HG03439 (cell line): ENCODE measurements around the gene SLC2A9.

Experiments
- ATAC-seq: cut with Tn5 transposase; IDR thresholded peaks from one replicate; pipeline ENCODE4 v1.9.1; 2021; ENCODE audit warnings: mild to moderate bottlenecking, moderate library complexity; ENCODE audit not compliant: unreplicated experiment

The SLC2A9 gene

DNA sequence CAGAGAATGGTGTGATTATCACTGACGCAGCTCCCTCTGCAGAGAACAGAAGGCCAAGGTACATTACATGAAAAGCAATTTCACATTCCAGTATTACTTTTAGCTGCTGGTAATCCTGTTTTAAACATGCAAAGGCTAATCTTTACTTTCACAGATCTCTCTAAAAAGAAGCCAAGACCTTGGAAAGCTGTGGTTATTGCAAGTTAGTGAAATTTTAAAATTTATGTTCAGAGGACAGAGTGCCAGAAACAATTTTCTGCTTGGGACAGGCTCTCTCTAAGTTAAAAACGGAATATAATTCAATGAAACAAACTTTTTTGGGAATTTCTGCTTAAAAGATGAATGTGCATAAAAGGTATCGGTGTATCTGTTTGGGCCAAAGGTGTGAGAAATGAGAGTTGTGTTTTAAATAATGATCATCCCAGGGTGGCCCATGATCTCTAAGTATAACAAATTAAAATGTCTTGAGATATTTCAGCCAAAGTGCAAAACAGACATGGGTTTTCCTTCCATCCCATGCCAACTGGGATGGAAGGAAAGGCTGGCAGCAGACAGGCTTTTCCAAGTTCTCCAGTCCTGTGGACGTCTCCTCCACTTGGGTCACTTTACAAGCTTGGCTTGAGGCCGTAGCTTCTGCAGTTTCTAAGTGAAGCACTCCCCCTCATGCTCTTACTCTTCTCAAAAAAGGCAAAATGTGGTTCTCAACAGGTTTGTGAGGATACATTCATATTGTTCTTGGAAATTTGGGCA is 121.8 kb downstream of the SLC2A9 start:
- no peak for ATAC-seq

DNA sequence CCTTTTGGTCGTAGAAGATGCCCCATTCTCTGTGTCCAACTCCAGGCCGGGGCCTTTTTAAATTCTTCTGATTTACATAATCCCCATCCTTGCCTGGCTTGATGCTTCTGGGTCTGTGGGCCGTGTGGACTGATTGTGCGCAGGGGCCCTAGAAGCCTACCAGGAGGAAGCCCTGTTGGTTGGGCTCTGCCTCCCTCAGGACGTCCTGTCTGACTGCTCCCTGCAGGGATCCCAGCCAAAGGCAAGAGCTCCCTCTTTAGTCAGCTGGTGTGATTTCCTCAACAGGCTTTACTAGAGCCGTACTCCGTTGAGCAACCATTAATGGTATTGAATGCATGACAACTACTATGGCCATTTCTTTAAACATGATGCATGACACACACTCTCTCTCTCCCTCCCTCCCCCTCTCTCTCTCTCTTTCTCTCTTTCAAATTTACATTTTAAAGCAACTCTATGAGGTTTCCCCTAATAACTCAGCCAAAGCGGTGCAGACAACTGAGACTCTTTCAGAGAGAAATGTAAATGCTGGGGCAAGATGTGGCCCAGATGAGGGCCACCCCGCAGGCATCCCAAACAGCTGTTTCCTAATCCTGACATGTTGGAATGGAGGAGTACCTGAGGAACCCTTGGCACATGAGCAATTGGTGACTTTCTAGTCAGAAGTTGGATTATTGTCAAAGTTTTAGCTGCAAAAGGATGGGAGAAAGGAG is 122.5 kb downstream of the SLC2A9 start:
- no peak for ATAC-seq

DNA sequence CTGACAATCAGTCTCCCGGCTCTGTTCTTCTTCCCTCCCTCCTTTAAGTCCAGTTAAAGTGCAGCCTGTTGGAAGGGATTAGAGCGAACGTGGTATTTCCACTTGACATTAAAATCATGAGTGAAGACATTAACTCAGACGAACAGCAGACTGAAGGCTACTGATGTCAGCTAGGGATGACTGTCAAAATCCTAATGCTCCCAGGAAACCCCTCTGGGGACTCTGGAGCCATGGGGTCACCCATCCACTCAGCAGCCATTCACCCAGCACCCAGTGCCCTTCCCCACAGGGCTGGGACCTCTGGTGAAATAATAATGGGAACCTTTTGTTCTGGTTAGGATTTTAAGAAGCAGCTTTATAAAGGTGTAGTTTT is 126.0 kb downstream of the SLC2A9 start:
- ATAC-seq: no peak

DNA sequence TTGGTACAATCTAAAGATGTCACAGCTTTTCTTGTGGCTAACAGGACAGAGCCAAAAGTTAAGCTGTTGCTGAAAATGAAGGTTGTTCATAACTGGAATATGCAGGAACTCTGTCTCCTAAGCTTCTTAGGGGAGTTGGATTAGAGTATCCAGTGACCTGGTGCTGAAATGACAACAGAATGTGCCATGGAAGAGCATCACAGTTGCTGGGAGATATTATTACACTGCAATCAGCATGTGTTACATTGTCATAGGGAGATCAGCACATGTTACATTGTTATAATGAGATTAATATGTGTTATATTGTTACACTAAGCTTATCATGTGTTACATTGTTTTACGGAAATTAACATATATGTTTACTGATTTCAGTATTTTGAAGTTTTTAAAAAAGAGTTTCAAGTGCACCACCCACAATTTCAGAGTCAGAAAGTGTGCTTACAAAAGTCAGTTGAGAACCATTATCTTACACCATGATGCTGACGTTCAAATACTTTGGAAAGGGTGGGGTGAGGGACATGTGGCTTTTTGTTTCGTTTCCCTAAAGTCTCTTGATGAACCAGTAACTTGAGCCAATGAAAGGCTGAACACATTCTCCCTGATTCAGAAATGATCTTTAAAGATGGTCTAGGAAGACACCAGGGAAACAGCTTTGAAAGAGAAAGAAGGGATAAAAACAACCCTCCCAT is 126.5 kb downstream of the SLC2A9 start:
- no peak for ATAC-seq

DNA sequence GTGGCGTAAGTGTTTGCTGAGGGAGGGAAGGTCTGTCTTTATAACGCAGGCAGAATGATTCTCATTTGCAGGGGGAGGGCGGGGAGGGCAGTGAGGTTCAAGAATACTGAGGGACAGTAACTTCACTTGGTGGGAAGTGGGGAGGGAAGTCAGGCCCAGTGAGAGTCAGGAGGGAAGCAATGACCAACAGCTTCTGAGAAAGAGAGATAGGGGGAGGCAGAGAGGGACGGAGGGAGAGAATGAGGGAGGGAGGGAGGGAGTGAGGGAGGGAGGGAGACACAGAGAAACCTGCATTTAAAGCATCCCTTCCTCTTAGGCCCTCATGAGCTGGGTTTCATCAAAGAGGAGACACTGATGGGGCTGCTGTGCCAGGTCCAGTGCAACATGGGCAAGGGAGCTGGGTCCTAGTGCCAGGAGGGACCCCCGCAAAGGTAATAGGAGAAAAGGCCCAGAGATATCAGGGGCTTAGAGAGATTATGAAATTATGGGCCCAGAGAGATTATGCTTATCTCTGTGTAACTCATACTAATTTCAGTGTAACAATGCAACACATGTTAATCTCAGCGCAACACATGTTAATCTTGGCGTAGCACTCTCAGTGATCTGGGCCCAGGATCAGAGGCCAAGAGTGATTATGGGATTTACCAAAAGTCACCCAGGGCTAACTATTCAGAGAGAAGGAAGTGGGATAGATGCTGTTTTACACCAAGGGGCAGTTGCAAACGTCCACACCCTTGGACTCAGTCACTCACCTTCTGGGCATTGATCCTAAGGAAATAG is 127.8 kb downstream of the SLC2A9 start:
- no peak for ATAC-seq

DNA sequence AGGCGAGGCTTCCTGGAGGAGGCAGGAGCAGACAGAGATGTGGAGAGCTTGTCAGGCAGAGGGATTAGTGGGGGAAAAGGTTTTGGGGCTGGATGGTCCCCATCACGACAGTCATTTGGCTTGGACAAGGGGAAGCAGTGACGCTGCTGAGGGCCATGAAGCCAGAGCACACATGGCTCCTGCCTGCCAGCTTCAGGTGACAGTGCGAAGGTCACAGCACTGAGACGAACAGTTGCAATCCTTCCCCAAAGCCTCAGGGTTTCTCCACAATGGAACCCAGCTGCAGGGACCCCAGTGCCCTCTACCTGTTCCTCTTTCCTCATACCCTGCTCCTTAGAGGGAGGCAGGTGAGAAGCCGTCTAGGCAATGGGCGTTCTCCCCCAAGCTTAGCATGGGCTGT is 129.6 kb downstream of the SLC2A9 start:
- no peak for ATAC-seq

DNA sequence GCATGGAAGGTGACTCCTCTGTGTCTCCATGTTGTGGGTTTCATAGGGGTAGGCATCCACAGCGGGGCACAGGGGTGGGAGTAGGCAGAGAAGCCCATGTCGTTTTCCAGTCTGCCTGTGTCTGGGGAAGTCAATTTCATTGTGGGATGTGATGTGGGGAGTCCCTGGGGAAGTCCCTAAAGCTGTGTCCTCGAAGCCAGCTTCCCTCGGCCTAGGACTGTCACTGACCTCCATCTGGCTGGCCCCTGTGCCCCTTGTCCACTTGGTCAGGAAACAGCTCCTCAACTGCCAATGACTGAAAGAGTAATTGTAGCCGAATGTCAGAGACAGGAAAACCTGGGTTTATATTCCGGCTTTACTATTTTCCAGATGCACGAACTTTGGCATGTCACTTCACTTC is 130.2 kb downstream of the SLC2A9 start:
- no peak for ATAC-seq

DNA sequence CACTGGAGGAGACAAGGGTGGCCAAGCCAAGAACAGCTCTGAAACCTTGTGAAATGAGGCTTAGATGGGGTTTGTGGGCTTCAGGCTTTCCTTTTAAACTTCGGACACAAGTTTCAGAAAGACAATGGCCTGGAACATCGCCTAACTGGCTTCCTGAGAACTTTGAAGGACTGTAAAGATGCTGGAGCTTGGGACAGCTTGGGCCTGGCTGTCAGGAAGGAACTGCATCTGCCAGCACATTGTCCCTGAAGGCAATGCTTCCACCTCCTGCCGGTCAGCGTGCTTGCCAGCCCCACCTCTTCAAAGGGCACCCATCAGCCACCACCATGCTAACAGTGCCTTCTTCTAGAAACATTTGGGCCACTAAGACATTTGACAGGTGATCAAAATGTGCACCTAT is 132.0 kb downstream of the SLC2A9 start:
- no peak for ATAC-seq

DNA sequence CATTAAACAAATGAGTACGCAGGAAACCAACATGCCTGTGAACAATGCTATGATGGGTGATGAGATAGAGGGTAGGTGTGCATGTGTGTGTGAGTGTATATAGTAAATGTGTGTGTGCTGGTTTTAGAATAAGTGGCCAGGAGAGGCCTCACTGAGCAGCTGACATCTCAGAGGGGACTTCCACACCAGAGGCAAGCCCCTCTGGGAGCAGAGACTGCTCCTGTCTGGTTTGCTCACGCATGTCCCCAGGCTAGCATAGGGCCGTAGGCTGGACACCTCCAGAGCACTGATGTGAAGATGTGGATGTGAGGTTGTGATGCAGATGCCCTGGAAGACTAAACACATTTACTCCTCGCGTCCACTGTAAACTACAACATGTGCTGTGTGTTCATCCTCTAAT is 135.3 kb downstream of the SLC2A9 start:
- no peak for ATAC-seq

DNA sequence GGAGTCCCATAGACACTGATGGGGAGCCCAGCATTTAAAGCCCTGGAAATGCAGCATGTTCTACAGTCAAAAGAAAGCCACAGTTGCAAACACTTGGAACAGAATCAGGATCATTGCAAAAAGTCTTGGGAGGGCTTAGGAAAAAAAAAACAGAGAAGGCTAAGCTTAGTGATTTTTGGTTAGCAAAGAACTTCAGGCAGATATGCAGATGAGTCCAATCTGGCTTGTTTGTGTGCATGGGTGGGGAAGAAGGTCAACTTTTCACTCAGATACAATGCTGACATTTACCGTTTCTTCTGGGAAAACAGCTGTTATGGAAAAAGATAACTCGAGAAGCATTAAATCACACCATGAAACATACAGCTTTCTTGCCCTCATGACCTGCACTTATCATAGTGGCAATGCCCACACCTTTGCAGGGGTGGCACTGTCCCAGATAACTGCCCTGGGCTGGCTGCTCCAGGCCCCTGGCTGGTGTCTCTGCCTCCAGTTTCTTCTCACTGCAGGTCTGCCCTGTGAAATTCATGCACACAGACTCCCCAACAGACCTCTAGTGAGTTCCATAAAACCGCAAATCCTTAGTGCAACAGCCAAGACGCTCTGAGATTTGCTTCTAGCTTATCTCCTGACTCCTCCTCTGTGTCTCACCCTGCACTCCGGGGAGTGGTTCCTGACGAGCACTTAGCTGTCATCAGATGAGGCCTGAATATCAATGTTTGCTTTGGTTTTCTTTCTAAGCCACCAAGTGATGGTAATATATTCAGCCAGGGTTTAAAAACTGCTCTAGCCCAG is 140.7 kb downstream of the SLC2A9 start:
- ATAC-seq: no peak

DNA sequence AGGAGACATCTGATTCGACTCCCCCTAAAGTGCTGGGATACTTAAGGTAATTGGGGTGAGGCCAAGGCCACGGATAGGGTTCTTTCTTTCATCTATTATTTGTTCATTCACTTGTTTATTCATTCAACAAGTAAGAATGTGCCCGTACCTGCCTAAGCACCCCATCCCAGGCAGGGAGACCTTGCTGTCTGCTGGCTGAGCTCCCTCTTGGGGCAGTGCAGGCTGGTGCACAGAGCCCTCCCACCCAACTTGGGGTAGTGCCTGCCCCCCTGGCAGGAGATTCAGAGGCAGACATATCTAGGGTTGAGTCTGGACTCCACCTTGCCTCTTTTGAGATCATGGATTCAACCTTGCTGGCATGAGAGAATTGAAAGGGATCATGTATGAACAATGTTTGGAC is 144.2 kb downstream of the SLC2A9 start:
- ATAC-seq: no peak

DNA sequence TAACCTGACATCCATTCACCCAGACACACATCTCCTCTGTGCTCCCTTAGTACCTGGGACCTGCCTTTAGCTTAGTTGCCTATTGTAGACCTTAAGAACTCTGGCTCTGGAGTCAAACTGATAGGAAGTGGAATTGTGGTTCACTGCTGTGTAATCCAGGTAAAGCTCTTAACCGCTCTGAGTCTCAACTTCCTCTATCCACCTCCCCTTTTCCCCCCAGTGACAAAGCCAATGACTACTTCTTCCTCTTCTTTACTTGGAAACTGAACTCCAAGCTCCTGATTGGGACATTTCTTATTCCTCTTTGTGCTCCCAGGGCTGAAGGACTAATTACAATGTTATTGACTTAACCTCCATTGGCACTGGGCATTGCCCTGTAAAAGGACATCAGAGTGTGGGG is 145.8 kb downstream of the SLC2A9 start:
- ATAC-seq: no peak

DNA sequence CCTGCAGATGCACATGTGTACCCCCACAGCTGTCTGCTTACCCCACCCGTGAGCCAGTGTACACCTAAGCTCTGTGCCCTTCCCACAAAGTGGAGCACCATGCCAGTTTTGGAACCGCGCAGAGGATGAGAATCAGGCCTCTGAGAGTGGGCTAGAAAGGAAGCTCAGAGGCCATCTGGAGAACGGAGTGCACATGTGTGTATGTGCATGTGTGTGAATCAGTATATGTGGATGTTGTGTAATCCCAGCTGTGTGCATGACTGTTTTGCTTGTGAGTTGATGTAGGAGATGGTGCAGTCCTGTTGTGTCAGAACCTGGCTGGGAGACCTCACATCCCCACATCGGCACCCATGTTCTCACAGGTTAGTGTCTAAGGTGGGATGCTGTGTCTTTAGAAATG is 146.9 kb downstream of the SLC2A9 start:
- no peak for ATAC-seq

DNA sequence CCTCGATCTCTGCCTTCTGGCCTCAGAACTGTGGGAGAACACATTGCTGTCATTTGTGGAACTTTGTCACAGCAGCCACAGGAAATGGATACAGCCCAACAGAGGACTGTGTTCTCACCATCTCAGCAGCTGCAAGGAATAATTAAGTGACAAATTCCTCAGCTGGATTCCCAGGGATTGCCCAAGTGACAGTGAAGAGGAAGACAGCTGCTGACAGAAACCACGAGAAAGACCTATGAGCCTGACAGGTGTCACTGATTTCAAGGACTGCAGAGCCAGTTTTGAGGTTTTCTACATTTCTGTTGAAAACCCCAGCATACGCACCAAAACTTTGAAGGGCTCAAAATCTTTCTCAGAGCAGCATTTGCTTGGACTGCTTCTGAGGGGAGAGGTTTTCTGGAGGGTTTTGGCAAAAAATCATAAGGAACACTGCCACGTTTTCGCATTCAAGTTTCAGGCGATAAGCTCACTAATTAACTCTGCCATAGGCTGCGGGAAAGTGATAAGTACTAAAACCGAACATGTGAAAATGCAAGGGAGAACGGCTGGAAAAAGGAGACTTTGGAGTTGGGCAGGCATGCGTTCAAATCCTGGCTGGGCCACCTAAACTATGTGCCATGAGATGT is 151.0 kb downstream of the SLC2A9 start:
- no peak for ATAC-seq

DNA sequence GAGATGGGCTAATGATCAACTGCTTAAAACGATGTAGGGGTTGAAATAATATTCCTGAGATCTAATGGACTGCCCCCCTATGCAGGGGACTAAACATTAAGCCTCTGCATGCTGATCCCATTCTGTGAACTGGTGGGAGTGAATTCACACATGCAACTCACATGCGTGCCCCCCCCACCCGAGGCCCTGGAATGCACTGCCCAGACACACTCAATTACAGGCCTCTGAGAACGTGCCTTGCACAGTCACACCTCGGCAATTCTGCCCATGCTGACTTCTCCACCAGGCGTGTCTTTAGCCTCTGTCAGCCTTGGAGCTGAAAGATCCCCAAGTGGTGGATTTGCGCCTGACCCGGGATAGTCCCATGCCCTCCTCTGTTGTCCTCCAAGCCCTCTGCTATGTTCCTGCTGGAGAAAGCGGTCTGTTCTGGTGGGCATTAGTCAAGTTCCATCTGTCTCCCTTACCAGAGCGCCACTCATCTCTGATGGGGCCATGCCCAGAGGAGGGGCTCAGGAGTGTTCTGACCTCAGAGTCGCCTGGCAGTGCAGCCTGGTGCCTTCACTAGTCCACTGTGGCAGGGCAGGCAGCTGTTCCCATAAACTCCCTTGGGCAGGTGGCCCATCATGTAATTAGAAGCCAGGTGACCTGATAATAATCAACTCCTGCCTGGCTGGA is 153.4 kb downstream of the SLC2A9 start:
- ATAC-seq: no peak

DNA sequence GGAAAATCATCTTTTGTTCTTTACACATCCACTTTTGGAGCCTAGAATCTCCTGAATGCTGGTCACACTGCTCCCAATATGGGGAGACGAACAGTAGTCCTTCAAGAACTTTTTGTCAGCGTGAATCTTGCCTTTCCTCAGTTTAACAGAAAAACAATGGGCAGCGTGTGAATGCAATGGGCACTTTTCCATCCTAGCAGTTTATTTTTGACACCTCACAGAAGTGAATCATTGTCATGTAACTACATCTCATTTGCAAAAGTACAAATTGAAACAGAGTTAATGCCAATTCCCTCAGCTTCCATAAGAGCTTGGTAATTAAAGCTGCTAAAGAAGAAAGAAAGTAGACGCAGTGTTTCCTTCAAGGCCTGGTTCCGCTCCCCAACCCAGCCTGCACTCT is 154.4 kb downstream of the SLC2A9 start:
- no peak for ATAC-seq

DNA sequence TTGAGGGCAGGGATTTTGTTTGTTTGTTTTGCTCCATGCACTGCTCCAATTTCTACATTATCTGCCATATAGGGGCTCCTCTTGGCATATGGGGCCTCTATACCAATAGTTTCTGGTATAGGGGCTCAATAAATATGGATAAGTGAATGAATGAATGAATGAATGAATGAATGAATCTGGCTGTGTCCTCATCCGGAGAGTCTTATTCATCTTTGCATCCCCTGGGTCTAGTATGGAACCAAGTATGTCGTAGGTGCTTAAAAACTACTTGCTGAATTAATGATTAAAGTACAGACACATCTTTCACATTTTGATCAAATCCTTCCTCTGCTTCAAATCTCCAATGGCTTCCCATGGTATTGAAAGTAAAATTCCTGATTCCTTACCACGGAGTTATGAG is 159.7 kb downstream of the SLC2A9 start:
- no peak for ATAC-seq

DNA sequence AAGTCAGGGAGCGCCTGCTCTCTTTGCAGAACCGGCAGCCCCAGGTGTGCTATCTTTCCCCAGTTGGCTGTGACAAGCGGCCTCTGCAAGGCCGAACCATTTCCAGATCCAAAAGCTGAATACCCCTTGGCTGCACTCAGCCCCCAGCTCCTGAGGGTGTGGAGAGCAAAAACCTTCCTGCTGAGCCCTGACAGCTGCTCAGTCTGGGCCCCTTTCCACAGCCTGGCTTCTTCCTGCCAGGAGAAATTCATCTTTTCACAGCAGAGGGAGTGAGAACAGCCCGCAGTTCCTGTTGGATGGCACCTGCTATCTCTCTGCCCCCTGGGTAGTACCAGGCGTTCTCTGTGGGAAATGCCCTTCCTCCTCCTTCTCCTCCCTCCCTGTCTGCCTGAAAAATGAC is 161.5 kb downstream of the SLC2A9 start:
- no peak for ATAC-seq

DNA sequence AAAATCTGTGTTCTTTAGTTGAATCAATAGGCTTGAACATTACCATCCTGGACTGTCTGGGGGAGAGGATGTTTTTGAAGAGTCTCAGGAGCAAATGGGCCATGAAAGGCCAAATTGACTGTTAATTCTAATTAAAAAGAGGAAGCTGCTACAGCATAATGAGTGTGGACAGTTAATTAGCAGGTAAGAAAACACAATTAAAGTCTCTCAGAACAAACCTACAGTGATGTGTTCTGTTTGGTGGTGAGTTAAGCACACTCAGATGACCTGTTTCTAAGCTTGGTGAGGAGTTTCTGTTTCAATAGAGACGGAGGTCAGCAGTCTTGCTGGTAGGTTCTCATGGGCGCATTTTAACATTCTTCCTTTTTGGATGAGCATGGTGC is 171.8 kb downstream of the SLC2A9 start:
- ATAC-seq: no peak
